ENCODE measurements around the gene KLHL5.

KLHL5 gene

GRCh38 chr4:39044364-39044955, 17.6 kb upstream of the KLHL5 start:
- Histone ChIP-seq H3K4me3 (ENCODE audit: low read depth, low read length) (peak overlapping the region; percentile 84), H3K27ac (ENCODE audit: low read depth, low read length) (peak overlapping the region; percentile 87), H3K27me3 (ENCODE audit: control insufficient read depth, insufficient read depth, low read length) (no peaks in the 10 kb centered on the region), H3K9ac (ENCODE audit: low read depth, low read length) (peak overlapping the region; percentile 79), H3K9me3 (ENCODE audit: control insufficient read depth, insufficient read depth, low read length) (no peaks in the 10 kb centered on the region), H3K36me3 (ENCODE audit: control insufficient read depth, insufficient read depth, low read length) (no peaks in the 10 kb centered on the region), H3K4me1 (ENCODE audit: control insufficient read depth, insufficient read depth, low read length) (peaks cover 10% of the 10 kb centered on the region)

GRCh38 chr4:39044956-39045826, 16.8 kb upstream of the KLHL5 start:
- H3K27ac ChIP-seq (ENCODE audit: low read depth, low read length), result peak overlapping the region; percentile 87
- peak overlapping the region; percentile 35 for H3K9ac ChIP-seq (ENCODE audit: low read depth, low read length)
- no peaks in the 10 kb centered on the region for H3K27me3 ChIP-seq (ENCODE audit: control insufficient read depth, insufficient read depth, low read length)
- peaks cover 10% of the 10 kb centered on the region for H3K4me1 ChIP-seq (ENCODE audit: control insufficient read depth, insufficient read depth, low read length)
- no peaks in the 10 kb centered on the region for H3K36me3 ChIP-seq (ENCODE audit: control insufficient read depth, insufficient read depth, low read length)
- H3K4me3 ChIP-seq (ENCODE audit: low read depth, low read length), result peak overlapping the region; percentile 84
- H3K9me3 ChIP-seq (ENCODE audit: control insufficient read depth, insufficient read depth, low read length), result no peaks in the 10 kb centered on the region

GRCh38 chr4:39045827-39046221, 16.2 kb upstream of the KLHL5 start:
- H3K4me1 ChIP-seq (ENCODE audit: control insufficient read depth, insufficient read depth, low read length), result peaks cover 10% of the 10 kb centered on the region
- H3K27ac ChIP-seq (ENCODE audit: low read depth, low read length), result peak overlapping the region; percentile 87
- H3K27me3 ChIP-seq (ENCODE audit: control insufficient read depth, insufficient read depth, low read length), result no peaks in the 10 kb centered on the region
- H3K36me3 ChIP-seq (ENCODE audit: control insufficient read depth, insufficient read depth, low read length), result no peaks in the 10 kb centered on the region
- no peak overlapping the region for H3K9ac ChIP-seq (ENCODE audit: low read depth, low read length)
- H3K4me3 ChIP-seq (ENCODE audit: low read depth, low read length), result peak overlapping the region; percentile 84
- H3K9me3 ChIP-seq (ENCODE audit: control insufficient read depth, insufficient read depth, low read length), result no peaks in the 10 kb centered on the region

GRCh38 chr4:39046249-39046648, 15.8 kb upstream of the KLHL5 start:
- Histone ChIP-seq H3K9me3 (ENCODE audit: control insufficient read depth, insufficient read depth, low read length) (no peaks in the 10 kb centered on the region), H3K4me1 (ENCODE audit: control insufficient read depth, insufficient read depth, low read length) (peaks cover 14% of the 10 kb centered on the region), H3K4me3 (ENCODE audit: low read depth, low read length) (peak overlapping the region; percentile 84; the same call in 1 of the 2 replicates), H3K27ac (ENCODE audit: low read depth, low read length) (no peak overlapping the region), H3K36me3 (ENCODE audit: control insufficient read depth, insufficient read depth, low read length) (no peaks in the 10 kb centered on the region), H3K9ac (ENCODE audit: low read depth, low read length) (no peak overlapping the region), H3K27me3 (ENCODE audit: control insufficient read depth, insufficient read depth, low read length) (no peaks in the 10 kb centered on the region)

GRCh38 chr4:39047681-39048080, 14.4 kb upstream of the KLHL5 start:
- Histone ChIP-seq H3K9me3 (ENCODE audit: control insufficient read depth, insufficient read depth, low read length) (no peaks in the 10 kb centered on the region), H3K9ac (ENCODE audit: low read depth, low read length) (no peak overlapping the region), H3K27me3 (ENCODE audit: control insufficient read depth, insufficient read depth, low read length) (no peaks in the 10 kb centered on the region), H3K4me1 (ENCODE audit: control insufficient read depth, insufficient read depth, low read length) (peaks cover 20% of the 10 kb centered on the region), H3K36me3 (ENCODE audit: control insufficient read depth, insufficient read depth, low read length) (no peaks in the 10 kb centered on the region), H3K4me3 (ENCODE audit: low read depth, low read length) (no peak overlapping the region), H3K27ac (ENCODE audit: low read depth, low read length) (no peak overlapping the region)

GRCh38 chr4:39048311-39048710, 13.7 kb upstream of the KLHL5 start:
- H3K4me3 ChIP-seq (ENCODE audit: low read depth, low read length), result no peak overlapping the region
- peaks cover 17% of the 10 kb centered on the region for H3K4me1 ChIP-seq (ENCODE audit: control insufficient read depth, insufficient read depth, low read length)
- H3K27ac ChIP-seq (ENCODE audit: low read depth, low read length), result no peak overlapping the region
- H3K9me3 ChIP-seq (ENCODE audit: control insufficient read depth, insufficient read depth, low read length), result no peaks in the 10 kb centered on the region
- no peaks in the 10 kb centered on the region for H3K27me3 ChIP-seq (ENCODE audit: control insufficient read depth, insufficient read depth, low read length)
- H3K9ac ChIP-seq (ENCODE audit: low read depth, low read length), result no peak overlapping the region
- no peaks in the 10 kb centered on the region for H3K36me3 ChIP-seq (ENCODE audit: control insufficient read depth, insufficient read depth, low read length)

- H3K9ac ChIP-seq (ENCODE audit: low read depth, low read length), result no peak overlapping the region
- no peak overlapping the region for H3K27ac ChIP-seq (ENCODE audit: low read depth, low read length)
- no peak overlapping the region for H3K4me3 ChIP-seq (ENCODE audit: low read depth, low read length)
- H3K27me3 ChIP-seq (ENCODE audit: control insufficient read depth, insufficient read depth, low read length), result no peaks in the 10 kb centered on the region
- no peaks in the 10 kb centered on the region for H3K36me3 ChIP-seq (ENCODE audit: control insufficient read depth, insufficient read depth, low read length)
- H3K9me3 ChIP-seq (ENCODE audit: control insufficient read depth, insufficient read depth, low read length), result no peaks in the 10 kb centered on the region
- H3K4me1 ChIP-seq (ENCODE audit: control insufficient read depth, insufficient read depth, low read length), result peaks cover 20% of the 10 kb centered on the region
Observed at GRCh38 chr4:39050590-39050989, 11.4 kb upstream of the KLHL5 start.

GRCh38 chr4:39051492-39051891, 10.5 kb upstream of the KLHL5 start:
- Histone ChIP-seq H3K4me3 (ENCODE audit: low read depth, low read length) (no peak overlapping the region), H3K36me3 (ENCODE audit: control insufficient read depth, insufficient read depth, low read length) (no peaks in the 10 kb centered on the region), H3K4me1 (ENCODE audit: control insufficient read depth, insufficient read depth, low read length) (peaks cover 20% of the 10 kb centered on the region), H3K9me3 (ENCODE audit: control insufficient read depth, insufficient read depth, low read length) (no peaks in the 10 kb centered on the region), H3K9ac (ENCODE audit: low read depth, low read length) (no peak overlapping the region), H3K27ac (ENCODE audit: low read depth, low read length) (peak overlapping the region; percentile 18), H3K27me3 (ENCODE audit: control insufficient read depth, insufficient read depth, low read length) (no peaks in the 10 kb centered on the region)

- Histone ChIP-seq H3K27ac (ENCODE audit: low read depth, low read length) (no peak overlapping the region), H3K9me3 (ENCODE audit: control insufficient read depth, insufficient read depth, low read length) (no peaks in the 10 kb centered on the region)
Observed at GRCh38 chr4:39053983-39054382, 8.0 kb upstream of the KLHL5 start.

GRCh38 chr4:39054497-39054896, 7.5 kb upstream of the KLHL5 start:
- Histone ChIP-seq H3K27me3 (ENCODE audit: control insufficient read depth, insufficient read depth, low read length) (no peaks in the 10 kb centered on the region), H3K9me3 (ENCODE audit: control insufficient read depth, insufficient read depth, low read length) (no peaks in the 10 kb centered on the region), H3K27ac (ENCODE audit: low read depth, low read length) (no peak overlapping the region), H3K9ac (ENCODE audit: low read depth, low read length) (no peak overlapping the region), H3K36me3 (ENCODE audit: control insufficient read depth, insufficient read depth, low read length) (no peaks in the 10 kb centered on the region), H3K4me3 (ENCODE audit: low read depth, low read length) (no peak overlapping the region), H3K4me1 (ENCODE audit: control insufficient read depth, insufficient read depth, low read length) (peaks cover 20% of the 10 kb centered on the region)

More at GRCh38 chr4:39053983-39054382, 8.0 kb upstream of the KLHL5 start:
- H3K27me3 ChIP-seq (ENCODE audit: control insufficient read depth, insufficient read depth, low read length), result no peaks in the 10 kb centered on the region
- no peak overlapping the region for H3K9ac ChIP-seq (ENCODE audit: low read depth, low read length)
- H3K4me1 ChIP-seq (ENCODE audit: control insufficient read depth, insufficient read depth, low read length), result peaks cover 20% of the 10 kb centered on the region
- no peak overlapping the region for H3K4me3 ChIP-seq (ENCODE audit: low read depth, low read length)
- no peaks in the 10 kb centered on the region for H3K36me3 ChIP-seq (ENCODE audit: control insufficient read depth, insufficient read depth, low read length)

- H3K27me3 ChIP-seq (ENCODE audit: control insufficient read depth, insufficient read depth, low read length), result no peaks in the 10 kb centered on the region
- H3K4me1 ChIP-seq (ENCODE audit: control insufficient read depth, insufficient read depth, low read length), result peaks cover 19% of the 10 kb centered on the region
- no peak overlapping the region for H3K4me3 ChIP-seq (ENCODE audit: low read depth, low read length)
- H3K27ac ChIP-seq (ENCODE audit: low read depth, low read length), result no peak overlapping the region
- no peaks in the 10 kb centered on the region for H3K36me3 ChIP-seq (ENCODE audit: control insufficient read depth, insufficient read depth, low read length)
- H3K9me3 ChIP-seq (ENCODE audit: control insufficient read depth, insufficient read depth, low read length), result no peaks in the 10 kb centered on the region
- no peak overlapping the region for H3K9ac ChIP-seq (ENCODE audit: low read depth, low read length)
Observed at GRCh38 chr4:39056023-39056422, 6.0 kb upstream of the KLHL5 start.
